Measurements from ENCODE around the gene ZNF444. TPM values are rescaled to one million over a fixed set of nuclear protein-coding genes. Genes with fewer than 3 reads are reported as not detected.
A peak's percentile ranks its signal among the peaks of the same experiment; 100 is the strongest.

Gene ZNF444
- total RNA-seq, 3 donors from 2014 or later: 28.2 to 48.3 (median 29.6) TPM

- intact Hi-C loops (cut with DNase I, micrococcal nuclease): no loop called here
- Histone ChIP-seq H3K9me3 (no peaks in the 10 kb centered on the region), H3K4me3 (no peak overlapping the region), H3K36me3 (ENCODE audit: low read depth) (peaks cover 2% of the 10 kb centered on the region), H3K4me1 (ENCODE audit: low read depth) (peaks cover 41% of the 10 kb centered on the region)
- DNase-seq (peak; percentile 82 to 88 (median 83)), ATAC-seq (peak; percentile 70)
- no peak for TF ChIP-seq CTCF (IDR thresholded peaks at IDR 0.05)
Measured at GRCh38 chr19:56106397-56106849, 34.7 kb upstream of the ZNF444 start.

DNA sequence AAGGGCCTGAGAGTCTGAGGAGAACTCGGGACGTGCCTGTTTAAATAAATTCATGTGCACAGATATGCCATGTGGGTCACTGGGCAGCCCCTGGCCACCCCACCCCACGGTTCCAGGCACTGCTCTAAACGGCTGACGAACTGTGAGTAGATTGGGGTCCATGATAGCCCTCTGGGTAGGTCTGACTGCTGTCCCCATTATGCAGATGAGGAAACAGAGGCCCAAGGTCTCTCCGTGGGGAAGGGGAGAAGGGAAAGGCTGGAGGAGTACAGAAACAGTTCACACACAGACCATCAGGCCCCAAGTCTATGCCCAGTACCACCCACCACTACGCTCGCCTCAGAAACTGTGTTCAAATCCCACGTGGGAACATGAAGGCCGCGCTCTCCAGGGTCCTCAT lies 34.1 kb upstream of the ZNF444 start:
- Histone ChIP-seq H3K9me3 (no peaks in the 10 kb centered on the region), H3K4me3 (no peak overlapping the region), H3K36me3 (ENCODE audit: low read depth) (no peaks in the 10 kb centered on the region), H3K4me1 (ENCODE audit: low read depth) (peaks cover 47% of the 10 kb centered on the region)
- intact Hi-C loops (cut with DNase I, micrococcal nuclease): no loop called here
- no peak for TF ChIP-seq CTCF (IDR thresholded peaks at IDR 0.05)
- no peak for DNase-seq
- ATAC-seq: no peak

- peak in 2 of 3 donors; percentile 55 to 73 for DNase-seq
Measured at GRCh38 chr19:56107626-56108351, 33.3 kb upstream of the ZNF444 start.

GRCh38 chr19:56108447-56109195 lies 32.5 kb upstream of the ZNF444 start:
- intact Hi-C loops (cut with DNase I, micrococcal nuclease): no loop called here
- H3K4me1 ChIP-seq (ENCODE audit: low read depth): peaks cover 62% of the 10 kb centered on the region
- TF ChIP-seq CTCF (IDR thresholded peaks at IDR 0.05): no peak
- H3K9me3 ChIP-seq: no peaks in the 10 kb centered on the region
- no peaks in the 10 kb centered on the region for H3K36me3 ChIP-seq (ENCODE audit: low read depth)
- ATAC-seq (no peak), DNase-seq (no peak)
- no peak overlapping the region for H3K4me3 ChIP-seq

More at GRCh38 chr19:56107626-56108351, 33.3 kb upstream of the ZNF444 start:
- intact Hi-C loops (cut with DNase I, micrococcal nuclease): no loop called here
- H3K4me1 ChIP-seq (ENCODE audit: low read depth): peaks cover 54% of the 10 kb centered on the region
- H3K9me3 ChIP-seq: no peaks in the 10 kb centered on the region
- no peak for TF ChIP-seq CTCF (IDR thresholded peaks at IDR 0.05)
- no peak overlapping the region for H3K4me3 ChIP-seq
- peak; percentile 36 for ATAC-seq
- H3K36me3 ChIP-seq (ENCODE audit: low read depth): no peaks in the 10 kb centered on the region

DNA sequence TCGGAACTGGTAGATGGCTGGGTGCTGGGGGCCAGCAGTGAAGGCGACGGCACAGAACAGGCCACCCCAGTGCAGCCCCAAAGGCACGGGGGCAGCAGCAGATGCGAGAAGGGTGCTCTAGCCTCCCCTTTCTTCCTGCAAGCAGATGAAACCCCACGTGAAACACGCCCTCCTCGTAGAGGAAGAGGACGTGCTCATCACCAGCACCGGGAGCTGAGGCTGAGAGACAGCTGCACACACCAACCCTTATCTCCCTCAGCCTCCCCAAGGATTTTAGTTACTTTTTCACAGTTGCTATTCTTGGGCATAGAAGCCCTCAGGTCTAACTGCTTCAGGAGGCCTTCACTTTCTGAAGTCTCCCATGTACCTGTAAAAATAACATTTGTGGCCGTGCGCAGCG lies 31.9 kb upstream of the ZNF444 start:
- no peak for TF ChIP-seq CTCF (IDR thresholded peaks at IDR 0.05)
- H3K9me3 ChIP-seq: no peaks in the 10 kb centered on the region
- peaks cover 64% of the 10 kb centered on the region for H3K4me1 ChIP-seq (ENCODE audit: low read depth)
- intact Hi-C loops (cut with DNase I, micrococcal nuclease): no loop called here
- no peak for ATAC-seq
- no peaks in the 10 kb centered on the region for H3K36me3 ChIP-seq (ENCODE audit: low read depth)
- DNase-seq: no peak
- no peak overlapping the region for H3K4me3 ChIP-seq
